ENCODE measurements around the gene RNF19B. TPM values are rescaled to one million over a fixed set of nuclear protein-coding genes. Genes with fewer than 3 reads are reported as not detected.

RNF19B gene
- total and polyA plus RNA-seq, 2 experiments from 2014 or later: 15.8 to 17.8 TPM

- no peak overlapping the region for H3K27ac ChIP-seq
- no peaks in the 10 kb centered on the region for H3K27me3 ChIP-seq
- no peak for TF ChIP-seq CTCF (IDR thresholded peaks at IDR 0.05; ENCODE audit: low read depth, low read length)
- no peak for DNase-seq (ENCODE audit: low read depth in 1 of 2, low spot score in 1 of 2)
- peaks cover 65% of the 10 kb centered on the region for H3K4me1 ChIP-seq (ENCODE audit: low read depth)
- H3K9me3 ChIP-seq (ENCODE audit: low read depth): no peaks in the 10 kb centered on the region
- no peak overlapping the region for H3K4me3 ChIP-seq
- no peaks in the 10 kb centered on the region for H3K36me3 ChIP-seq
Observed at GRCh38 chr1:33004613-33005012, 40.0 kb upstream of the RNF19B start.

- Histone ChIP-seq H3K36me3 (no peaks in the 10 kb centered on the region), H3K27ac (no peak overlapping the region), H3K27me3 (no peaks in the 10 kb centered on the region), H3K9me3 (ENCODE audit: low read depth) (no peaks in the 10 kb centered on the region), H3K4me1 (ENCODE audit: low read depth) (peaks cover 56% of the 10 kb centered on the region), H3K4me3 (no peak overlapping the region)
- TF ChIP-seq CTCF (IDR thresholded peaks at IDR 0.05; ENCODE audit: low read depth, low read length): no peak
- no peak for DNase-seq (ENCODE audit: low read depth in 1 of 2, low spot score in 1 of 2)
Observed at GRCh38 chr1:33003657-33004056, 39.0 kb upstream of the RNF19B start.

GRCh38 chr1:33002006-33002405 lies 37.4 kb upstream of the RNF19B start:
- peaks cover 42% of the 10 kb centered on the region for H3K4me1 ChIP-seq (ENCODE audit: low read depth)
- H3K9me3 ChIP-seq (ENCODE audit: low read depth): no peaks in the 10 kb centered on the region
- DNase-seq (ENCODE audit: low read depth in 1 of 2, low spot score in 1 of 2): no peak
- no peak overlapping the region for H3K27ac ChIP-seq
- H3K36me3 ChIP-seq: no peaks in the 10 kb centered on the region
- H3K27me3 ChIP-seq: no peaks in the 10 kb centered on the region
- no peak for TF ChIP-seq CTCF (IDR thresholded peaks at IDR 0.05; ENCODE audit: low read depth, low read length)
- no peak overlapping the region for H3K4me3 ChIP-seq

- TF ChIP-seq CTCF (IDR thresholded peaks at IDR 0.05; ENCODE audit: low read depth, low read length): peak; percentile 12
- Histone ChIP-seq H3K27ac (no peak overlapping the region), H3K4me1 (ENCODE audit: low read depth) (peaks cover 42% of the 10 kb centered on the region), H3K36me3 (no peaks in the 10 kb centered on the region), H3K9me3 (ENCODE audit: low read depth) (no peaks in the 10 kb centered on the region), H3K4me3 (no peak overlapping the region), H3K27me3 (no peaks in the 10 kb centered on the region)
- no peak for DNase-seq (ENCODE audit: low read depth in 1 of 2, low spot score in 1 of 2)
Observed at GRCh38 chr1:33001282-33001681, 36.7 kb upstream of the RNF19B start.

- DNase-seq (ENCODE audit: low read depth in 1 of 2, low spot score in 1 of 2): no peak
- H3K27me3 ChIP-seq: no peaks in the 10 kb centered on the region
- no peaks in the 10 kb centered on the region for H3K9me3 ChIP-seq (ENCODE audit: low read depth)
- H3K4me3 ChIP-seq: no peak overlapping the region
- H3K36me3 ChIP-seq: no peaks in the 10 kb centered on the region
- no peak for TF ChIP-seq CTCF (IDR thresholded peaks at IDR 0.05; ENCODE audit: low read depth, low read length)
- H3K27ac ChIP-seq: no peak overlapping the region
- peaks cover 35% of the 10 kb centered on the region for H3K4me1 ChIP-seq (ENCODE audit: low read depth)
Observed at GRCh38 chr1:33000427-33001026, 35.9 kb upstream of the RNF19B start.
